GM21360 (cell line): ENCODE data around the gene GATAD1.
"Not testable (repeated sequence)": the region's sequence is repeated elsewhere in the genome, so short reads cannot be mapped to it uniquely, and the experiment has no call there.

Experiments used
- ATAC-seq: cut with Tn5 transposase; IDR thresholded peaks from one replicate; pipeline ENCODE4 v1.9.1; 2021; ENCODE audit warnings: mild to moderate bottlenecking, moderate library complexity; ENCODE audit not compliant: unreplicated experiment

GATAD1 gene

DNA sequence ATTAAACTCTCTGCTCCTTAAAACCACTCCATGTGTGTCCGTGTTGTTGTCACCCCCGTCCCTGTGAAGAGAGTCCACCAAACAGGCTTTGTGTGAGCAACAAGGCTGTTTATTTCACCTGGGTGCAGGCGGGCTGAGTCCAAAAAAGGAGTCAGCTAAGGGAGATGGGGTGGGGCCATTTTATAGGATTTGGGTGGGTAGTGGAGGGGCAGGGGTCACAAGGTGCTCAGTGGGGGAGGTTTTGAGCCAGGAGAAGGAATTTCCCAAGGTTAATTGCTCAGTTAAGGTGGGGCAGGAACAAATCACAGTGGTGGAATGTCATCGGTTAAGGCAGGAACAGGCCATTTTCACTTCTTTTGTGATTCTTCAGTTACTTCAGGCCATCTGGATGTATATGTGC is 31.9 kb downstream of the GATAD1 start:
- ATAC-seq, result not testable (repeated sequence)

DNA sequence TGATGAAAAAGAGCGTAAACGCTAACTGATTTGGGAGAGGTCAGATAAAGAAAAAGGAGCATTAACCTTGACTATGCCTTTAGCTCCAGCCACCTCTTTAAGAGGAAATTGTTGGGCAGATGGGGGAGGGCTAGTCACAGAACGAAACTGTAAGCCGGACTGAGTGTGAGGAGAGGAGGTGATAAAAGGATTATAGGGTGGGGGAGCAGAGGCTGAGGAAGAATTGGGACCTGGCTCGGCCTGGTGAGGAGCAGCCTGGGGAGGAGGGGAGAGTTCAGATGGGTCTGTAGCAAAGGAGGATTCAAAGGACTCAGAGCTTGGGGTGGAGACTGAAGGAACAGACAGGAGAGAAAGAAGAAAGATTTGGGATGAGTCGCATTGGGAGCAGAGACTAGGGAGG is 36.3 kb downstream of the GATAD1 start:
- ATAC-seq, result not testable (repeated sequence)

DNA sequence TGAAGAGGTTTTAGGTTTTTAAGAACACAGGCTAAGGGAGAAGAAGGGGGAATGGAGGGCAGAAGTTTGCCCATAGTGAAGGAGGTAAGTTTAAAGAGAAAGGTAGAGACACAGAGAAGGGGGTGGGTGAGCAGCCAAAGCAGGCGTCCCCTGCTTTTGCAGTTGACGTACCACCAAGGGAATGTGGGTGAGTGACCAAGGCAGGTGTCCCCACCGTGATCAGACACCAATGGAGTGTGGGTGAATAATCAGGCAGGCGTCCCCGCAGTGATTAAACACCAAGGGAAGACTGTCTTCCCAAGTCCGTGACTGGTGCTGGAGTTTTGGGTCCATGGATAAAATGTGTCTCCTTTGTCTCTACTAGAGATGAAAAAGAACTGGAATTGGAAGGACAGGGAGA is 36.9 kb downstream of the GATAD1 start:
- ATAC-seq, result not testable (repeated sequence)

DNA sequence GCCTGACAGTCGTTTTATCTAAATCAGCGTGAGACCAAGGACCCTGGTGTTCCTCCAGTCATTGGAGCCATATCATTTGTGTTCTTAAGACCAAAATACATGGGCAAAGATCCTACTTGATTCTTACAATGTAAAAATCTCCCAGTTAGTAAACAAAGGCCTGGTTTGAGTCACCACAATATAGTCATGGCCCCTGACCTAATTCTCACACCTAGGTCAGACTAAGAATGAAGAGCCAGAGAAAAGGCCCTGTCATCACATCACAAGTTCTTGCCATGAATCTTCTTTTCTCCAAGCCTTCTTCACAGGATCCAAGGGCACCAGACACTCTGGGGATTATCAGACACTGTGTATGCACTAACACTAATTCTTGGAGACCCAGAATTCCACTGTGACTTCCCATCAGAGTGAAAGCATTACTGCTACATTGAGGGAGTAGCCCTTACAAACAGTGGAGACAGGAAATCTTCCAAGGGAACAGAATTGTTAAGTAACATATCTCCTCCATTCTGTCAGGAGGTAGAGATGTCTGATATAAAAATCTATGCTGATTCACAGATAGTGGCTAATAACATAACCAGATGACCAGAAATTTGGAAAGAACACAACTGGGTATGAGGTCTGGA is 38.1 kb downstream of the GATAD1 start:
- ATAC-seq, result no peak

DNA sequence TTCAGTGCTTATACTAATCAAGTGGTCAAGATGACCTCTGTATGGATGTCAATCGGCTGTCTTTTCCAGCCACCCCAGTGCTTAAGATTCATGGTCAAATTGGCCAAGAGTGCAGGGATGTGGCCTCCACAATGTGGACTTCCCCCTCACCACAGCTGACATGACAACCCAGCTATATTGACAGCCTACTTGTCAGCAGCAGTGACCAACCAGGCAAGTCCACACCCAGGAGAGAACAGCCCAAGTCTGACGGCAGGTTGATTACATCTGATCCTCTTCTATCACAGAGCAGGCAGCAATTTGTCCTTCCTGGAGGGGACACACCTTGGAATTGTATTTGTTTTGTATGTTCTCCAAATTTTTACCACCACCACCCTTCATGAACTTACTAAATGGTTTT is 38.7 kb downstream of the GATAD1 start:
- ATAC-seq, result no peak

DNA sequence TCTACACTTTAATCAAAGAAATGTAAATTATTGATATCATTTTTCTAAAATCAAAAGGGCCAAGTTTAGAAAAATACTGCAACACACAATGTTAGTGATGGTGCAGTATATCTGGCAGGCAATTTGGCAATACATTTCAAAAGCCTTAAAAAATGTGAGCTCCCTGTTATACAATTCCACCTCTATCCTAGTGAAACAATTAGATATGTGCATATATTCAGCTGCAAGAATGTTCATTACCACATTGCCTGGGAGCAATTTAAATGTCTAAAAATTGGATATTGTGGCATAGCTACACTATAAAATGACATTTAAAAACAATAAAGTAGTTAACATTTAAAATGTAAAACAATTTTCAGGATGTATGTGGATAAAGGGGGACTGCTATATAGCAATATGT is 40.5 kb downstream of the GATAD1 start:
- no peak for ATAC-seq

DNA sequence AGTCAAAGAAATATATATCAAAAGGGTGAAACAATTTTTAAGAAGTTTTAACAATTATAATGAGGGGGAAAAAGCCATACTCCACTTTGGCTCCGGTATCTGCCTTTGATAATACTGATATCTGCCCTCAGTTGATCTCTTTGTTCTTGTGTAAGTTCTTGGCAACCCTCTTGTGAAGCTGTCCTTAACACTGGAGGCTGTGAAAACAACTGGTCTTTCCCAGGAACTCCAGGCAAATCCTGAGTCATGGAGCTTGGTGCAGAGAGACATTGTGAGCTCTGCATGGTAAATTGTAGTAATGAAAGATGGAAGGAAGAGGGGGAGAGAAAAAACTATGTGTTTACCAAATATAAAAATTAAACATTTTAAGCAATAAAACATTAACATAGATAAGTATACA is 42.4 kb downstream of the GATAD1 start:
- ATAC-seq, result no peak

DNA sequence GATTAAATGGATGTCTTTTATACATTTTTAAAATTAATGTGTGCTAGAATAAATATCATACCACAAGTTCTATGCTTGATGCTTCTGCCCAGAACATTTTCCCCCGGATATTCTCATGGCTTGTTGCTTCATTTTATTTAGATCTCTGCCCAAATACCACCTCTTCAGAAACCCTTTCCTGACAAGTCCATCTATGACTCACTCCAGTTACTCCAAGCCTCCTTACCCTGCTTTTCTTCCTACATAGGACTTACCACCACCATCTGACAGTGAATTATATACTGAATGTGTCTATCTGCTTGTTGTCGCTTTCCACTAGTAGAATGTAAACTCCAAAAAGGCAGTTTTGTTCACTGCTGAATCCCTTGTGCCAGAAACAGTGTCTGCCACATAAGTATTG is 49.6 kb downstream of the GATAD1 start:
- ATAC-seq, result no peak

DNA sequence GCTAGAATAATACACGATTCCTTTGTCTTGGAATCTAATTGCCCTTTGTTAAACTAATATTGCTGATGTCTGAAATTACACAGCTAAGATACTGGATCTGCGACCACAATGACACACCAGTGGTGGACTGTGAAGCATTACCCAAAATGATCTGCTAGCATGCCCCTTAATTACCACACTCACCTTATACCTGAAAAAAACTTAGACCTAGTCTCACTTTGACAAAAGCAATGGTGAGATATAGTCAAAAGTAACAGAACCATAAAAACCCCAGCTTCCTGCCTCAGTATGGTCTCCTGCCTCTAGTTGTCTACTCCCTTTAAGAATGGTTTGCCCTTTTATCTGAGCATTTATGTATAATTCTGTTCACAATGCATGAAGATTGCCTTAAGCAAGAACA is 51.3 kb downstream of the GATAD1 start:
- no peak for ATAC-seq

DNA sequence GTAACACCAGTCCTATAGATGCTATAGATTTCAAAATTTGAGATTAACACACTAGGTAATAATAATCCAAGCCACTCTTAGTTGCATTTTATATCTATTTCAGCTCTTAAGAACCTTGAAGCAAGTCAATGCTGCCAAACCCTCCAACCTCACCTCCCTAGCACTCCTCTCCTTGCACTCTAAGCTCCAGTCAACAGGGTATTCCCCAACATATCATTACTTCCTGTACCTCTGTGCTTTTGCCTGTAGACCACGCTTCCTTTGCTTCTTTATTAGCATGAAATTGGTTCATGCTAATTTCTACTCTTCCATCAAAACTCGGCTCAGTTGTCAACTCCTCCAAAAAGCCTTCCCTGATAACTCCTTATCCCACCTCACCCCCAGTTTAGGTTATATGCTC is 56.5 kb downstream of the GATAD1 start:
- no peak for ATAC-seq

DNA sequence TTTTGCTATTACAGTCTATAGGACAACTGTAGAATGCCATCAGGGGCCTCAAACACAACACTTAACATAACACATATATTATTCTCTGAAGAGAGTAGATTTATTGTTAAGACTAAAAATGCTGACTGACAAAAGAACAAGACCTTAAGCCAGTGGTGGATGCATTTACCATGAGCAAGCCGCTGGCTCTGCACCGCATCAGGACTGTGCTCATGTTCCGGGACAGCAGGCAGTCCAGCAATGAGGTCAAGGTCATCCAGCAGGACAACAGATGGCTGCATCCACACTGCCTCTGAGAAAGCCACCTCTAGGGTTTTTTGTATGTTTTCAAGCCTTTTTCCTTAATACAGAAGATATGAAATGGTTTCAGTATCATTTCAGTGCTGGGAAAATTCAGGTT is 57.3 kb downstream of the GATAD1 start:
- no peak for ATAC-seq

DNA sequence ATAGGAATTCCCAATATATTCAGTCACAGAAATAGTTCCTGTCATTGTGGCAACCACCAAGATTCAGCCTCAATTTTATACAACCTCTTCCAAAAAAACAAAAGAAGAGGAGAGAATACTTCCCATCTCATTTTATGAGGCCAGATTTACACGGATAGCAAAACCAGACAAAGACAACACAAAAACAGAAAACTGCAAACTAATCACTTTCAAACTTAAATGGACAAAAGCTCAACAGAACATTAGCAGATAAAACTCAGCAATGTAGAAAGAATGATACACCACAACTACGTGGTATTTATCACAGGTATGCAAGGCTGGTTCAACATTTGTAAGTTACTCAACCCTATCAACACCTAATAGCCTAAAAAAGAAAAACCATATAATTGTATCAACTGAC is 59.1 kb downstream of the GATAD1 start:
- no peak for ATAC-seq

DNA sequence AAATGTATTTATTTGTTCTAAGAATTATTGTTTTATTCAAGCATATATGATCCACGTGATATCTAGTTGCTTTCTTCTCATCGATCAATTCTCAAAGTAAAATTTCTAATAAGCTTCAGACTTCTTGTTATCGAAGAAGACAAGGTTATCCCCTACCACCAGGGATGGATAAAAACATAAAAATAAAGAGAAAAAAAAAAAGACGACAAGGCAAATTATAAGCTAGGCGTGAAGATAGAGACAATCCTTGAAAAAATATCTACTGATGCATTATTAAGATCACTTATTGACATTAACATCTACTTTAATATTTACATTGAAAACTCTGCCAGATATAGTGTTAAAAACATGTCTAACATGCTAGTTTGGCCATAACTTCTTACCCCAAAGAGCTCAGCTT is 61.7 kb downstream of the GATAD1 start:
- ATAC-seq, result no peak
